ENCODE results near the gene GSTM2.
"Not testable (repeated sequence)": the region's sequence is repeated elsewhere in the genome, so short reads cannot be mapped to it uniquely, and the experiment has no call there.

- not testable (repeated sequence) for TF ChIP-seq CTCF (conservative IDR thresholded peaks at IDR 0.05); ZFX (IDR thresholded peaks at IDR 0.05)
Measured at GRCh38 chr1:109711593-109712320, 43.9 kb downstream of the GSTM2 start, which contains the start of gene GSTM5.

Data from C4-2B (cell line).